Mucosa of rectum (tissue), 2 donors: Measurements from ENCODE around the gene ARF1.

Source experiments
- H3K27ac ChIP-seq, 2 donors: one replicate each; pipeline ENCODE4 v1.7.0; 2013; ENCODE audit warnings: inconsistent platforms in 2 of 2, low read depth in 2 of 2, low read length in 2 of 2
- H3K27me3 ChIP-seq, 2 donors: one replicate each; pipeline ENCODE4 v1.7.0; 2013; ENCODE audit warnings: low read length in 2 of 2; ENCODE audit not compliant: control insufficient read depth in 2 of 2, insufficient read depth in 2 of 2
- H3K36me3 ChIP-seq, 2 donors: one replicate each; pipeline ENCODE4 v1.7.0; 2013; ENCODE audit warnings: low read length in 2 of 2; ENCODE audit not compliant: control insufficient read depth in 2 of 2, insufficient read depth in 2 of 2
- H3K4me1 ChIP-seq, 2 donors: one replicate each; pipeline ENCODE4 v1.7.0; 2013; ENCODE audit warnings: low read length in 2 of 2, mild to moderate bottlenecking in 1 of 2; ENCODE audit not compliant: control insufficient read depth in 2 of 2, insufficient read depth in 2 of 2
- H3K4me3 ChIP-seq, 2 donors: one replicate each; pipeline ENCODE4 v1.7.0; 2013; ENCODE audit warnings: low read length in 2 of 2
- H3K9ac ChIP-seq, 2 donors: one replicate each; pipeline ENCODE4 v1.7.0; 2013; ENCODE audit warnings: low read length in 2 of 2, low read depth in 1 of 2, mild to moderate bottlenecking in 1 of 2
- H3K9me3 ChIP-seq, 2 donors: one replicate each; pipeline ENCODE4 v1.7.0; 2013; ENCODE audit warnings: low read length in 2 of 2; ENCODE audit not compliant: control insufficient read depth in 2 of 2
- donor health status: healthy.
- donor health status: Normal muscosa, but diverticular disease.

The ARF1 gene

GRCh38 chr1:228062812-228063211 is 19.7 kb upstream of the ARF1 start:
- no peak overlapping the region for H3K4me3 ChIP-seq
- H3K27me3 ChIP-seq: peaks cover 27 to 30% of the 10 kb centered on the region in 2 donors
- peaks cover 5 to 9% of the 10 kb centered on the region in 2 donors for H3K4me1 ChIP-seq
- no peaks in the 10 kb centered on the region for H3K9me3 ChIP-seq
- H3K36me3 ChIP-seq: no peaks in the 10 kb centered on the region
- H3K9ac ChIP-seq: no peak overlapping the region
- H3K27ac ChIP-seq: no peak overlapping the region

- H3K4me1 ChIP-seq: peaks cover 5 to 9% of the 10 kb centered on the region in 2 donors
- no peaks in the 10 kb centered on the region for H3K36me3 ChIP-seq
- H3K9me3 ChIP-seq: no peaks in the 10 kb centered on the region
- no peak overlapping the region for H3K4me3 ChIP-seq
- no peak overlapping the region for H3K9ac ChIP-seq
- H3K27me3 ChIP-seq: peaks cover 25% of the 10 kb centered on the region in 2 donors
- H3K27ac ChIP-seq: no peak overlapping the region
These were observed 19.0 kb upstream of the ARF1 start for GRCh38 chr1:228063251-228064191.

- no peak overlapping the region for H3K27ac ChIP-seq
- H3K4me3 ChIP-seq: no peak overlapping the region
- H3K9ac ChIP-seq: no peak overlapping the region
- H3K27me3 ChIP-seq: peaks cover 22 to 24% of the 10 kb centered on the region in 2 donors
- no peaks in the 10 kb centered on the region for H3K36me3 ChIP-seq
- H3K9me3 ChIP-seq: no peaks in the 10 kb centered on the region
- H3K4me1 ChIP-seq: peaks cover under 1 to 7% of the 10 kb centered on the region in 2 donors
These were observed 18.2 kb upstream of the ARF1 start for GRCh38 chr1:228064296-228064695.

- Histone ChIP-seq H3K27me3 (peaks cover 22 to 29% of the 10 kb centered on the region in 2 donors), H3K27ac (no peak overlapping the region), H3K36me3 (no peaks in the 10 kb centered on the region), H3K9ac (no peak overlapping the region), H3K4me1 (peaks cover 0 to 7% of the 10 kb centered on the region in 2 donors), H3K4me3 (no peak overlapping the region), H3K9me3 (no peaks in the 10 kb centered on the region)
These were observed 17.6 kb upstream of the ARF1 start for GRCh38 chr1:228064741-228065542.

- no peak overlapping the region for H3K9ac ChIP-seq
- H3K27me3 ChIP-seq: peaks cover 27 to 30% of the 10 kb centered on the region in 2 donors
- peaks cover 0 to 1% of the 10 kb centered on the region in 2 donors for H3K4me1 ChIP-seq
These were observed 16.8 kb upstream of the ARF1 start for GRCh38 chr1:228065543-228066347.

GRCh38 chr1:228066416-228066815 is 16.1 kb upstream of the ARF1 start:
- no peaks in the 10 kb centered on the region for H3K9me3 ChIP-seq
- H3K27ac ChIP-seq: no peak overlapping the region
- no peaks in the 10 kb centered on the region for H3K36me3 ChIP-seq
- H3K9ac ChIP-seq: no peak overlapping the region
- H3K4me1 ChIP-seq: no peaks in the 10 kb centered on the region
- peaks cover 31% of the 10 kb centered on the region in 2 donors for H3K27me3 ChIP-seq
- H3K4me3 ChIP-seq: no peak overlapping the region

More at GRCh38 chr1:228065543-228066347, 16.8 kb upstream of the ARF1 start:
- no peak overlapping the region for H3K27ac ChIP-seq
- H3K9me3 ChIP-seq: no peaks in the 10 kb centered on the region
- H3K4me3 ChIP-seq: no peak overlapping the region
- no peaks in the 10 kb centered on the region for H3K36me3 ChIP-seq

- no peak overlapping the region for H3K4me3 ChIP-seq
- H3K9ac ChIP-seq: no peak overlapping the region
- no peak overlapping the region for H3K27ac ChIP-seq
- H3K4me1 ChIP-seq: no peaks in the 10 kb centered on the region
- H3K9me3 ChIP-seq: no peaks in the 10 kb centered on the region
- H3K36me3 ChIP-seq: no peaks in the 10 kb centered on the region
- H3K27me3 ChIP-seq: peaks cover 27 to 28% of the 10 kb centered on the region in 2 donors
These were observed 15.4 kb upstream of the ARF1 start for GRCh38 chr1:228066891-228067654.

GRCh38 chr1:228068359-228068758 is 14.1 kb upstream of the ARF1 start:
- Histone ChIP-seq H3K9ac (no peak overlapping the region), H3K4me1 (no peaks in the 10 kb centered on the region), H3K27me3 (peaks cover 27% of the 10 kb centered on the region in 2 donors), H3K36me3 (no peaks in the 10 kb centered on the region), H3K27ac (no peak overlapping the region), H3K9me3 (no peaks in the 10 kb centered on the region), H3K4me3 (no peak overlapping the region)

GRCh38 chr1:228070173-228070572 is 12.3 kb upstream of the ARF1 start:
- no peaks in the 10 kb centered on the region for H3K4me1 ChIP-seq
- peaks cover 27 to 29% of the 10 kb centered on the region in 2 donors for H3K27me3 ChIP-seq
- H3K9me3 ChIP-seq: no peaks in the 10 kb centered on the region

More at GRCh38 chr1:228070173-228070572, 12.3 kb upstream of the ARF1 start:
- H3K9ac ChIP-seq: no peak overlapping the region
- H3K27ac ChIP-seq: no peak overlapping the region
- no peak overlapping the region for H3K4me3 ChIP-seq
- H3K36me3 ChIP-seq: no peaks in the 10 kb centered on the region
